OCI-LY1 (cell line): Measurements from ENCODE around the gene NAAA.

Experiments
- H2AFZ ChIP-seq: fragments of 200-600 bp; sonication (generic), shearing (Covaris generic); 2 replicates; pipeline ENCODE4 v1.6.0; 2014; ENCODE audit warnings: antibody characterized with exemption, mild to moderate bottlenecking, low read length
- H3F3A ChIP-seq: fragments of 200-600 bp; sonication (generic), shearing (Covaris generic); 2 replicates; pipeline ENCODE4 v1.6.0; 2014; ENCODE audit warnings: mild to moderate bottlenecking, antibody characterized with exemption, low read length, moderate library complexity; ENCODE audit not compliant: insufficient read depth
- H3K27ac ChIP-seq: fragments of 200-600 bp; sonication (generic); 2 replicates; pipeline ENCODE4 v1.5.1; 2014; ENCODE audit warnings: low read length, mixed run types, mild to moderate bottlenecking, low read depth; ENCODE audit not compliant: poor library complexity, severe bottlenecking
- H3K27me3 ChIP-seq: fragments of 200-600 bp; sonication (generic); 2 replicates; pipeline ENCODE4 v1.6.0; 2014; ENCODE audit warnings: antibody characterized with exemption, mild to moderate bottlenecking, low read length, moderate library complexity; ENCODE audit not compliant: insufficient read depth
- H3K36me3 ChIP-seq: fragments of 200-600 bp; sonication (generic); 2 replicates; pipeline ENCODE4 v1.6.1; 2014; ENCODE audit warnings: mild to moderate bottlenecking, antibody characterized with exemption, low read length, moderate library complexity, mixed read lengths; ENCODE audit not compliant: insufficient read depth
- H3K4me1 ChIP-seq: fragments of 200-600 bp; sonication (generic); 2 replicates; pipeline ENCODE4 v1.5.1; 2014; ENCODE audit warnings: mild to moderate bottlenecking, low read length, moderate library complexity; ENCODE audit not compliant: insufficient read depth, severe bottlenecking
- H3K4me2 ChIP-seq: fragments of 200-600 bp; sonication (generic), shearing (Covaris generic); 2 replicates; pipeline ENCODE4 v1.6.1; 2014; ENCODE audit warnings: low read length
- H3K4me3 ChIP-seq: fragments of 200-600 bp; sonication (generic); 2 replicates; pipeline ENCODE4 v1.5.1; 2014; ENCODE audit warnings: low read length, low read depth, mild to moderate bottlenecking, mixed read lengths; ENCODE audit not compliant: poor library complexity, severe bottlenecking
- H3K79me2 ChIP-seq: fragments of 200-600 bp; shearing (Covaris generic); 2 replicates; pipeline ENCODE4 v1.6.1; 2016; ENCODE audit warnings: mixed run types, low read length, mixed read lengths; ENCODE audit not compliant: insufficient read depth
- H3K9ac ChIP-seq: fragments of 200-600 bp; sonication (generic), shearing (Covaris generic); 2 replicates; pipeline ENCODE4 v1.6.1; 2014; ENCODE audit warnings: mild to moderate bottlenecking, low read length, mixed read lengths
- H3K9me2 ChIP-seq: fragments of 200-600 bp; sonication (generic), shearing (Covaris generic); 2 replicates; pipeline ENCODE4 v1.6.1; 2014; ENCODE audit warnings: low read depth, mild to moderate bottlenecking, low read length, mixed read lengths
- H3K9me3 ChIP-seq: fragments of 200-600 bp; shearing (Covaris generic); 2 replicates; pipeline ENCODE4 v1.6.1; 2014; ENCODE audit warnings: low read length, mixed read lengths
- H4K20me1 ChIP-seq: fragments of 200-600 bp; sonication (generic), shearing (Covaris generic); 2 replicates; pipeline ENCODE4 v1.6.0; 2016; ENCODE audit warnings: mild to moderate bottlenecking, low read length; ENCODE audit not compliant: insufficient read depth
- CTCF ChIP-seq: fragments of 200-600 bp; sonication (generic), shearing (Covaris generic); IDR thresholded peaks from 2 replicates; pipeline ENCODE4 v1.5.1; 2017; ENCODE audit warnings: mild to moderate bottlenecking, antibody characterized with exemption, low read length, moderate library complexity, mixed read lengths
- EZH2 ChIP-seq: fragments of 200-600 bp; sonication (generic), shearing (Covaris generic); IDR thresholded peaks from 2 replicates; pipeline ENCODE4 v1.8.0; 2017; ENCODE audit warnings: borderline replicate concordance, mixed run types, mild to moderate bottlenecking, antibody characterized with exemption, low read length, moderate library complexity, mixed read lengths

The NAAA gene

DNA sequence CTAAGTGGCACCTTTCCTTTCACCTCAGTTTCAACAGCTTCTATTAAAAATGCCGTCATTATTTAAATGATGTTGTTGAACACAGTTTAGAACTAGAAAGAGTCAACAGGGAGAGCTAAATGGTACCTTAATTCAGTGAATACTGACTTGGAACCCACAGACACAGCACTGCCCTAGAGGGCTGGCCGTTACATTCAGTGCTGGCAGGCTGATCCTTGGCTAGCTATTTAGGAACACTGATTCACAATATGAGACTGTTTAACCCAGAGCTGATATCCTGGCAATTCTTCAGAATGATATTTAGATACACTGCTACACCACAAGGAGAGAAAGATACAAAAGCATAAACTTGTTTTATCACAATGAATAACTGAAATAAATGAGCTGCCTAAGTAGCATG is 12.7 kb upstream of the NAAA start:
- Histone ChIP-seq H3K9me2 (no peaks in the 10 kb centered on the region), H3K36me3 (peaks cover 86% of the 10 kb centered on the region), H3K9ac (no peak overlapping the region), H3K4me2 (no peak overlapping the region), H2AFZ (no peak overlapping the region), H3K4me1 (peaks cover 6% of the 10 kb centered on the region), H3K27ac (no peak overlapping the region), H4K20me1 (no peaks in the 10 kb centered on the region), H3K4me3 (no peak overlapping the region), H3F3A (no peaks in the 10 kb centered on the region), H3K27me3 (no peaks in the 10 kb centered on the region), H3K9me3 (no peaks in the 10 kb centered on the region), H3K79me2 (no peaks in the 10 kb centered on the region)
- no peak for TF ChIP-seq EZH2
- TF ChIP-seq CTCF: no peak

DNA sequence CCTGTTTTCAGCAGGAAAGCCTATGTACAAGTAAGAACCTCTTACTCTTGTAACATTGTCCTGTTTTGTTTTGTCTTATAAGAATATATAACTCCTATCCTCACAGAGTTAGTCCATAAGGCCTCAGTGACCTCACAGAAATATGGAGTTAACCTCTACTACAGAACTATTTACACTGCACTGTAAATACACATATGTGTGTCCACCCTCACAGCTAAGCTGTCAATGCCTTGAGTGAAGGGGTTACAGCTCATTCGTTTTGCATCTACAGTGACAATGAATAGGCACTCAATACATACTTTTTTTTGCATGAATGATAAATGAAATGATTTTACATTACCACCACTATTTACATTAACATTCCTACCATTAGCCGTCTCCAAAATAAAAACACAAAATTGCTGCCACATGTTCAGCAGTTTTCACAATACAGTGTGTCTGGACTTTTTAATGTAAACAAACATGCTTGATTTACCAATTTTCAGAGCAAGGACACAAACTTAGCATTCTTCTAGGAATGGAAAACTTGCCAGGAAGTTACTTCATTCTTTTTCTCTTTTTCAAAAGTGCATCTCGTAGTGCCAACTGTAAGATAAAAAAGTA is 9.5 kb upstream of the NAAA start:
- Histone ChIP-seq H3K36me3 (peaks cover 77% of the 10 kb centered on the region), H4K20me1 (no peaks in the 10 kb centered on the region), H3K9me2 (no peaks in the 10 kb centered on the region), H3K4me1 (peaks cover 6% of the 10 kb centered on the region), H3F3A (no peaks in the 10 kb centered on the region), H3K9ac (no peak overlapping the region), H3K9me3 (no peaks in the 10 kb centered on the region), H3K4me3 (no peak overlapping the region), H2AFZ (no peak overlapping the region), H3K27me3 (no peaks in the 10 kb centered on the region), H3K27ac (no peak overlapping the region), H3K4me2 (no peak overlapping the region), H3K79me2 (no peaks in the 10 kb centered on the region)
- TF ChIP-seq EZH2 (no peak), CTCF (no peak)

GRCh38 chr4:75948822-75949444 is 8.1 kb upstream of the NAAA start:
- Histone ChIP-seq H3K27ac (no peak overlapping the region), H3K79me2 (no peaks in the 10 kb centered on the region), H3K4me1 (peaks cover 6% of the 10 kb centered on the region), H3F3A (no peaks in the 10 kb centered on the region), H3K9ac (no peak overlapping the region), H3K9me2 (no peaks in the 10 kb centered on the region), H3K4me2 (no peak overlapping the region), H3K4me3 (no peak overlapping the region), H2AFZ (no peak overlapping the region), H3K36me3 (peaks cover 72% of the 10 kb centered on the region), H3K9me3 (no peaks in the 10 kb centered on the region), H3K27me3 (no peaks in the 10 kb centered on the region), H4K20me1 (no peaks in the 10 kb centered on the region)
- TF ChIP-seq CTCF (no peak), EZH2 (no peak)
